Measurements from ENCODE around the gene HDLBP. TPM values are rescaled to one million over a fixed set of nuclear protein-coding genes. Genes with fewer than 3 reads are reported as not detected.
A peak's percentile ranks its signal among the peaks of the same experiment; 100 is the strongest.

HDLBP gene
- total RNA-seq, 1 donor from 2014 or later: 839 TPM

- TF ChIP-seq, protein P1, sequence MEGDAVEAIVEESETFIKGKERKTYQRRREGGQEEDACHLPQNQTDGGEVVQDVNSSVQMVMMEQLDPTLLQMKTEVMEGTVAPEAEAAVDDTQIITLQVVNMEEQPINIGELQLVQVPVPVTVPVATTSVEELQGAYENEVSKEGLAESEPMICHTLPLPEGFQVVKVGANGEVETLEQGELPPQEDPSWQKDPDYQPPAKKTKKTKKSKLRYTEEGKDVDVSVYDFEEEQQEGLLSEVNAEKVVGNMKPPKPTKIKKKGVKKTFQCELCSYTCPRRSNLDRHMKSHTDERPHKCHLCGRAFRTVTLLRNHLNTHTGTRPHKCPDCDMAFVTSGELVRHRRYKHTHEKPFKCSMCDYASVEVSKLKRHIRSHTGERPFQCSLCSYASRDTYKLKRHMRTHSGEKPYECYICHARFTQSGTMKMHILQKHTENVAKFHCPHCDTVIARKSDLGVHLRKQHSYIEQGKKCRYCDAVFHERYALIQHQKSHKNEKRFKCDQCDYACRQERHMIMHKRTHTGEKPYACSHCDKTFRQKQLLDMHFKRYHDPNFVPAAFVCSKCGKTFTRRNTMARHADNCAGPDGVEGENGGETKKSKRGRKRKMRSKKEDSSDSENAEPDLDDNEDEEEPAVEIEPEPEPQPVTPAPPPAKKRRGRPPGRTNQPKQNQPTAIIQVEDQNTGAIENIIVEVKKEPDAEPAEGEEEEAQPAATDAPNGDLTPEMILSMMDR (IDR thresholded peaks at IDR 0.05): no peak
- no peak overlapping the region for H3K27ac Mint-ChIP-seq (ENCODE audit: unreplicated experiment)
These were observed 81.2 kb downstream of the HDLBP start for GRCh38 chr2:241234066-241234790.

DNA sequence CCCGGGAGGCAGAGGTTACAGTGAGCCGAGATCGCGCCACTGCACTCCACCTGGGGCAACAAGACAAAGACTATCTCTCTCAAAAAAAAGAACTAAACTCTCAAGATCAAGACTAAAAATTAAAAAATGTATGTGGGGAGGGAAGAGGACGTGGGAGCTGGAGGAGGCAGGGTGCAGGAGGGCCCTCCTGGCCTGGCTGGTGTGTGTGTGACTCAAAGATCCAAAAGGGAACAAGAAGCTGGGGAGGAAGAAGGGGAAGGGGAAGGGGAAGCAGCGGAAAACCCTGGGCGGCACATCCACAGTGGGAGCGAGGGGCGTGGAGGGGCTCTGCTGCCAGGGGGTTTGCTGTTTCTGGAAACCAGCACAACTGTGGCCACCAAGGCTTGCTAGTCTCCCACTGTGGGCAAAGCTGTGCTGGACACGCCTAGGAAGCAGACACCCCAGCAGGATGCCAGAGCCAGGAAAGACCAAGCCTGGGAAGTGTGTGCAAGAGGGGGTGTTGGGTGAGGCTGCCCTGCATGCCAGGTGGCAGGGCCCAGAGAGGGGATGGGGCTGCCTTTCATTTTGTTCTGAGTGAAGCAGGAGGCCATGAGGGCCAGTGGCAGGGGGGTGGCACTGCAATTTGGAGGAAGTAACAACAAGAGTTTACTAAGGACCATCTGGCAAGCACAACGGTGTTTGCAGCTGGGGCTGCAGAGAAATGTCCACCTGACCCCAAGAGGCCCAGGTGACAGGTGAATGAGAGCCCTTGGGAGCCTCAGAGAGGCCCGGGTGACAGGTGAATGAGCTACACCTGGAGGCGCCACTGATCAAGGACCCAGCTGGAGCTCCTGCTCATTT, 82.5 kb downstream of the HDLBP start:
- DNase-seq (ENCODE audit: extremely low spot score, unreplicated experiment): no peak
- H3K9me3 Mint-ChIP-seq (ENCODE audit: unreplicated experiment): no peaks in the 10 kb centered on the region
- H3K4me1 Mint-ChIP-seq (ENCODE audit: unreplicated experiment): peaks cover 2% of the 10 kb centered on the region
- TF ChIP-seq, protein P1 (IDR thresholded peaks at IDR 0.05): no peak
- H3K36me3 Mint-ChIP-seq (ENCODE audit: unreplicated experiment): peaks cover 73% of the 10 kb centered on the region
- H3K27me3 Mint-ChIP-seq (ENCODE audit: unreplicated experiment): no peaks in the 10 kb centered on the region
- H3K27ac Mint-ChIP-seq (ENCODE audit: unreplicated experiment): peak overlapping the region; percentile 44
- H3K4me3 Mint-ChIP-seq (ENCODE audit: unreplicated experiment): no peak overlapping the region

More at GRCh38 chr2:241234066-241234790, 81.2 kb downstream of the HDLBP start:
- H3K36me3 Mint-ChIP-seq (ENCODE audit: unreplicated experiment): peaks cover 77% of the 10 kb centered on the region
- H3K4me1 Mint-ChIP-seq (ENCODE audit: unreplicated experiment): peaks cover 2% of the 10 kb centered on the region
- H3K4me3 Mint-ChIP-seq (ENCODE audit: unreplicated experiment): no peak overlapping the region
- no peaks in the 10 kb centered on the region for H3K9me3 Mint-ChIP-seq (ENCODE audit: unreplicated experiment)
- no peak for DNase-seq (ENCODE audit: extremely low spot score, unreplicated experiment)
- no peaks in the 10 kb centered on the region for H3K27me3 Mint-ChIP-seq (ENCODE audit: unreplicated experiment)

DNA sequence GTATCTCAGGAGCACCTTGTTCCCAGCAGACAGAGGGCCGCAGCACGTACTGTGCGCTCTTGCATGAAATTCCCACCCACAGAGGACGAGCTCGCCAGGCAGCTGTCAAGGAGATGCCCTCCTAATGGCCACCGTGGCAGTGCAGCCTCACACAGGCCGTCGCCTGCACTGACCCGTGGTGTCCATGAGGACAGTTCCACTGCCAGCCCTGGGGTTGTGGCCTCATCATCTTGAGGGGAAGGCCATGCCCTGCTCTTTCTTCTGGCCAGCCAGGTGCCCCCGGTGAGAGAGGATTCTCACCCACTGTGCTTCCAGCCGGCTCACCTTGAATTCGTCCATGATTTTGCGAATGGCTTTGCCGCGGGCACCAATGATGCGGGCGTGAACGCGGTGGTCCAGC, 85.0 kb downstream of the HDLBP start:
- Mint-ChIP-seq H3K4me1 (ENCODE audit: unreplicated experiment) (peaks cover 2% of the 10 kb centered on the region), H3K36me3 (ENCODE audit: unreplicated experiment) (peaks cover 63% of the 10 kb centered on the region), H3K27me3 (ENCODE audit: unreplicated experiment) (no peaks in the 10 kb centered on the region), H3K27ac (ENCODE audit: unreplicated experiment) (no peak overlapping the region), H3K4me3 (ENCODE audit: unreplicated experiment) (no peak overlapping the region), H3K9me3 (ENCODE audit: unreplicated experiment) (no peaks in the 10 kb centered on the region)
- TF ChIP-seq, protein P1 (IDR thresholded peaks at IDR 0.05): no peak
- no peak for DNase-seq (ENCODE audit: extremely low spot score, unreplicated experiment)

- H3K27me3 Mint-ChIP-seq (ENCODE audit: unreplicated experiment): no peaks in the 10 kb centered on the region
- no peaks in the 10 kb centered on the region for H3K9me3 Mint-ChIP-seq (ENCODE audit: unreplicated experiment)
- no peak for DNase-seq (ENCODE audit: extremely low spot score, unreplicated experiment)
- TF ChIP-seq, protein P1 (IDR thresholded peaks at IDR 0.05): no peak
- peaks cover 5% of the 10 kb centered on the region for H3K4me1 Mint-ChIP-seq (ENCODE audit: unreplicated experiment)
- no peak overlapping the region for H3K4me3 Mint-ChIP-seq (ENCODE audit: unreplicated experiment)
- H3K36me3 Mint-ChIP-seq (ENCODE audit: unreplicated experiment): peaks cover 57% of the 10 kb centered on the region
- H3K27ac Mint-ChIP-seq (ENCODE audit: unreplicated experiment): no peak overlapping the region
These were observed 85.7 kb downstream of the HDLBP start for GRCh38 chr2:241229563-241230401.

Data from osteocyte (in vitro differentiated cells).